ENCODE measurements around the gene HPSE2. TPM values are rescaled to one million over a fixed set of nuclear protein-coding genes. Genes with fewer than 3 reads are reported as not detected.

The HPSE2 gene
- total RNA-seq, 2 experiments from 2014 or later = 0.14 to 0.28 TPM

GRCh38 chr10:98676895-98677294 lies 558.8 kb downstream of the HPSE2 start:
- no peaks in the 10 kb centered on the region for H3K9me3 Mint-ChIP-seq
- no peak for ATAC-seq (ENCODE audit: low read depth)
- no peak overlapping the region for H3K4me3 Mint-ChIP-seq
- POLR2A ChIA-PET = no interaction called here
- no peaks in the 10 kb centered on the region for H3K4me1 Mint-ChIP-seq
- no peak overlapping the region for H3K27ac Mint-ChIP-seq
- no peak for DNase-seq
- H3K27me3 Mint-ChIP-seq = peaks cover 4% of the 10 kb centered on the region
- H3K36me3 Mint-ChIP-seq = no peaks in the 10 kb centered on the region

- Mint-ChIP-seq H3K27ac (no peak overlapping the region), H3K9me3 (no peaks in the 10 kb centered on the region), H3K27me3 (peaks cover 4% of the 10 kb centered on the region), H3K4me3 (no peak overlapping the region), H3K4me1 (no peaks in the 10 kb centered on the region), H3K36me3 (no peaks in the 10 kb centered on the region)
- POLR2A ChIA-PET = no interaction called here
- DNase-seq (no peak), ATAC-seq (ENCODE audit: low read depth) (no peak)
These were observed 559.8 kb downstream of the HPSE2 start for GRCh38 chr10:98675902-98676301.

DNA sequence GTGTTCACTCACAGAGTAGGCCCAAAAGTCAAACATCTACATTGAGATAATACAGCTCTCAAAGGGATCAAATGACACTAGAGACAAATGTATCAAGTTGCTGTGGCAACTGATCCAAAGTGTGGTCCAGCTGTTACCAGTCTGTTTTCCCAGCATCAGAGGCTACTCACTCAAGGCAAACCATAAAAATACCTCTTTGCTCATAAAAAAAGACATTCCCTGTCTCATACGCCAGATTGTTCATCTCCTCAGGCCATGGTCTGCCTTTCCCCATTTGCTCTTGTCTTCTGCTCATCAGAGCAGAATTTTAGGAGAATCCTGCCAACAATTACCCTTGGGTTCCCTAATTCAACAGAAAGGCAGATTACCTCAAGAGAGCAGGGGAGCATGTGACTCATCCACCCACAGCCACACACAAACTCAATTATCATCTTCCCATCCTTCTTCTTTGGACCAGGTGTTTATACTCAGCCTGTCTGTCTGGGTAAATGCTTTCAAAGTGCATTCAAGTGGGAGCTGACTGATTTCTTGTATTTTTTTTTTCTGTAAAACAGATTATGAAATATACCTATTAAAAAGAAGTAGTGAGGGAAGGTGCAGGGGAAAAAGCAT lies 562.4 kb downstream of the HPSE2 start:
- Mint-ChIP-seq H3K9me3 (no peaks in the 10 kb centered on the region), H3K36me3 (no peaks in the 10 kb centered on the region), H3K4me3 (no peak overlapping the region), H3K27ac (no peak overlapping the region), H3K4me1 (no peaks in the 10 kb centered on the region), H3K27me3 (peaks cover 12% of the 10 kb centered on the region)
- POLR2A ChIA-PET = no interaction called here
- DNase-seq (no peak), ATAC-seq (ENCODE audit: low read depth) (no peak)

- Mint-ChIP-seq H3K4me3 (no peak overlapping the region), H3K36me3 (no peaks in the 10 kb centered on the region), H3K27ac (no peak overlapping the region), H3K27me3 (peaks cover 16% of the 10 kb centered on the region), H3K4me1 (no peaks in the 10 kb centered on the region), H3K9me3 (no peaks in the 10 kb centered on the region)
- no peak for ATAC-seq (ENCODE audit: low read depth)
- DNase-seq = no peak
- POLR2A ChIA-PET = no interaction called here
These were observed 568.6 kb downstream of the HPSE2 start for GRCh38 chr10:98667081-98667480.

DNA sequence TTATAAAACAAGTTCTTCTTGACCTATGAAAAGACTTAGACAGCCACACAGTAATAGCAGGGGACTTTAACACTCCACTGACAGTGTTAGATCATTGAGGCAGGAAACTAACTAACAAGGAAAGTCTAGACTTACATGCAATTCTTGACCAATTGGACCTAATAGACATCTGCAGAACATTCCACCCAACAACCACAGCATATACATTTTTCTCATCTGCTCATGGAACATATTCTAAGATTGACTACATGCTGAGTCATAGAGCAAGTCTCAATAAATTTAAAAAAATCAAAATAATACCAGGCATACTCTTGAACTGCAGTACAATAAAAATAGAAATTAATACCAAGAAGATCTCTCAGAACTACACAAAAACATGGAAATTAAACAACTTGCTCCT lies 569.4 kb downstream of the HPSE2 start:
- DNase-seq (no peak), ATAC-seq (ENCODE audit: low read depth) (no peak)
- Mint-ChIP-seq H3K4me1 (no peaks in the 10 kb centered on the region), H3K27ac (no peak overlapping the region), H3K27me3 (peaks cover 16% of the 10 kb centered on the region), H3K4me3 (no peak overlapping the region), H3K36me3 (no peaks in the 10 kb centered on the region), H3K9me3 (no peaks in the 10 kb centered on the region)
- POLR2A ChIA-PET = no interaction called here

DNA sequence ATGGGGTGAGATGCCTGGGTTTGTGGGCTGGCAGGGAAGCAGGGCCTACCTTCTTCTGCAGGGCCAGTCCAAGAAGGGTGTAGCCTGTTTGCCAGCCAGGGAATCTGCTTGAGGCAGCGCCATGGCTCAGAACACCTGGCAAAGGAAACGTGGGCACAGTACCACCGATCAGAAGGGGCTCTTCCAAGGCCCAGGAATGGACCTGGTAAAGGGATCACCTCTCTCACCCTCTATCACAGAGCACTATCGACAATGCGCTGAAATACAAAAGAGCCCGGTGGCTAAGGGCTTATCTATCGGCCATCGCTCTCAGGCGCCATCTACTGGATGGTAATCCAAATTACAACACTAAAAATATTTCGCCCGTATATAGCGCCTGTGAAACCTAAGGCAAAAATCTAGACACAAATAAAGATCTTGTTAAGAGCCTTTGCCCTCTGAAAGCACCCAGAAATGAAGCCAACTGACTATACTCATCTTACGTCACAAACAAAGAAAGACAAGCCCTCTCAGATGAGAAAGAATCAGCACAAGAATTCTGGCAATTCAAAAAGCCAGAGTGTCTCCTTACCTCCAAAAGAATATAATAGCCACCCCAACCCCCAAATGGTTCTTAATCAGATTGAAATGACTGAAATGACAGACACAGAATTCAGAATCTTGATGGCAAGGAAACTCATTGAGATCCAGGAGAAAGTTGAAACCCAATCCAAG lies 571.2 kb downstream of the HPSE2 start:
- Mint-ChIP-seq H3K9me3 (no peaks in the 10 kb centered on the region), H3K27me3 (peaks cover 16% of the 10 kb centered on the region), H3K4me1 (no peaks in the 10 kb centered on the region), H3K4me3 (no peak overlapping the region), H3K36me3 (no peaks in the 10 kb centered on the region), H3K27ac (no peak overlapping the region)
- POLR2A ChIA-PET = interaction anchor here (1.1 kb wide), 1 partner anchor 197 kb away, joined by 3 read pairs; no protein-coding TSS in a partner anchor
- peak; percentile 73 for ATAC-seq (ENCODE audit: low read depth)
- peak; percentile 34 for DNase-seq

DNA sequence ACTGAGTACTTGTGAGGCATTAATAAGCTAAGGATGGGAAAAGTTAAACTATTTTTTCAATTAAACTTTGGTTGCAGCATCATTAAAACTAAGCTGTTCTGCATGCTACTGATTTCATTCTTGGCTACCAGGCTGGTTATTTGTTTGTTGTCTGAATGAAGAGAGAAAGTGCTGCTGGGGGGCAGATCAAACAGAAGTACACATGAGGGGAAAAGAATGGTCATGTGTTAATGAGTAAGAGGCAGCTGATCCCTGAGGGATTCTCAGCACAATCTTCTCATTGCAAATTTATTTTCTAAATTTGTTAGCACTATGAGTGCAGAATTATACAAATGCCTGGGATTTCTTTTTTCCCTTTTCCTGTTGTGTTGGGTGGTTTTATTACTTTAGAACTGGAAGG lies 575.7 kb downstream of the HPSE2 start:
- POLR2A ChIA-PET = no interaction called here
- Mint-ChIP-seq H3K36me3 (no peaks in the 10 kb centered on the region), H3K27ac (no peak overlapping the region), H3K4me3 (no peak overlapping the region), H3K9me3 (no peaks in the 10 kb centered on the region), H3K4me1 (no peaks in the 10 kb centered on the region), H3K27me3 (peaks cover 5% of the 10 kb centered on the region)
- ATAC-seq (ENCODE audit: low read depth) (no peak), DNase-seq (no peak)

GRCh38 chr10:98655492-98655891 lies 580.2 kb downstream of the HPSE2 start:
- POLR2A ChIA-PET = no interaction called here
- Mint-ChIP-seq H3K4me3 (no peak overlapping the region), H3K4me1 (no peaks in the 10 kb centered on the region), H3K9me3 (no peaks in the 10 kb centered on the region), H3K36me3 (no peaks in the 10 kb centered on the region), H3K27me3 (peaks cover 8% of the 10 kb centered on the region), H3K27ac (no peak overlapping the region)
- no peak for DNase-seq
- no peak for ATAC-seq (ENCODE audit: low read depth)

- Mint-ChIP-seq H3K27ac (no peak overlapping the region), H3K27me3 (peaks cover 12% of the 10 kb centered on the region), H3K4me1 (no peaks in the 10 kb centered on the region), H3K36me3 (no peaks in the 10 kb centered on the region), H3K4me3 (no peak overlapping the region), H3K9me3 (no peaks in the 10 kb centered on the region)
- no peak for DNase-seq
- POLR2A ChIA-PET = no interaction called here
- ATAC-seq (ENCODE audit: low read depth) = no peak
These were observed 586.5 kb downstream of the HPSE2 start for GRCh38 chr10:98649170-98649569.

DNA sequence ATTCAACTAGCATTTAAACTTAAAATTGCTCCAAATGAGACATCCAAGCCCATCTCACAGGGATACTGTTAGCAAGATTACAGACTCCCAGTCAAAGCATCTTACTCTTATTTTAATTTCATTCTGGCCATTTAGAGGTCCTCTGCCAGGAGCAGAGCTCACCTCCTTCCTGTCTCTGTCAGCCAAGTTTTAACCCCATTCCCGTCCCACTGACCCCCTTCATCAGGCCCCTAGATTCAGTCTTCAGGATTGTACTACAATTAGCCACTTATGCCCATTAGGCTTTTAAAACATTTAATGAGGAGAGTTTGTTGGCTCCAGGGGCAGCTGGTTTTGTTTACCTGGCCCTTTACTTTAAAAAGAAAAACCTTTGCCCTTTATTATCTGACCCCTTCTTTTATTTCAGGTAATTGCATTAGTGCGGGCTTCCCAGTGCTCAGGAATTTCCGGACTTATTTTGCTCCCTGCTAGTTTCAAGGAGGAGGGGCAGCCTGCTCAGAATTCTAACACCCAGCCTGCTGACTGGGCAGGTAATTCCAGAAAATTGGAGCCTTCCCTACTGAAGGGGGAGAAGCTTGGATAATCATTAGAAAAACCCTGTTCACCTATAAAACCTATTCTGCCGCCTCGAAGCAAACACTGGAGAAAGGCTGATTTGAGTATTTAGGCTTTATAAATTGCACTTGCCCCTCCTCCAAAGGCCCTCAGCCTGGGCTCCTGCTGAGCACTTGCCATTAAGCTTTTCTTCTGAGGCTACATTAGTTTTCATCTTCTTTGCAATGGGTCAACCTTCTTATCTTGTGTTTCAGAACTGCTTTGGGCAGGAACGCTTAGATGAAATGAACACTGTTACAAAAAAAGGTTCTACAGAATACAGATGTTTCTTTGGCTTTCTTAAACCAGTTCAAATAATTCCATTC lies 588.4 kb downstream of the HPSE2 start:
- DNase-seq (no peak), ATAC-seq (ENCODE audit: low read depth) (no peak)
- no peak overlapping the region for H3K4me3 Mint-ChIP-seq
- POLR2A ChIA-PET = no interaction called here
- H3K27ac Mint-ChIP-seq = no peak overlapping the region
- no peaks in the 10 kb centered on the region for H3K4me1 Mint-ChIP-seq
- H3K9me3 Mint-ChIP-seq = no peaks in the 10 kb centered on the region
- peaks cover 13% of the 10 kb centered on the region for H3K27me3 Mint-ChIP-seq
- no peaks in the 10 kb centered on the region for H3K36me3 Mint-ChIP-seq

DNA sequence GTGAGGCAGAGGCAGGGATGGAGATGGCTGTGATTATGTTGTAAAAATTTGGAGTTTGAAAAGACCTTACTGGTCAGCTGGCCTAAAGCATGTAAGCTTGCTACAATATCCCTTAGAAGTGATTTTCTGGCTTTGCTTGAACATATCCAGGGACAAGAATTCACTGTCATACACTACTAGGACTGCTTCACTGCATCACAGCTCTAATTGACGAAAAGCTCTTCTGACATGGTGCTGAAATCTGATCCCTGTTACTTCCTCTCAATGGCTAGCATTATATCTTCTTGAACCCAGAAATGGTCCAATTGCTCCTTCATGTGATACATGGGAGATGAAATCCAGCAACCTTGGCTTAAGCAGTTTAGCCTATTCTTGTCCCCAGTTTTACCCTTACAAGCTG lies 591.2 kb downstream of the HPSE2 start:
- Mint-ChIP-seq H3K9me3 (no peaks in the 10 kb centered on the region), H3K4me3 (no peak overlapping the region), H3K4me1 (no peaks in the 10 kb centered on the region), H3K27ac (no peak overlapping the region), H3K27me3 (peaks cover 12% of the 10 kb centered on the region), H3K36me3 (no peaks in the 10 kb centered on the region)
- ATAC-seq (ENCODE audit: low read depth) (no peak), DNase-seq (no peak)
- POLR2A ChIA-PET = no interaction called here

GRCh38 chr10:98642281-98642680 lies 593.4 kb downstream of the HPSE2 start:
- DNase-seq (no peak), ATAC-seq (ENCODE audit: low read depth) (no peak)
- POLR2A ChIA-PET = no interaction called here
- no peaks in the 10 kb centered on the region for H3K36me3 Mint-ChIP-seq
- H3K4me3 Mint-ChIP-seq = no peak overlapping the region
- no peaks in the 10 kb centered on the region for H3K4me1 Mint-ChIP-seq
- peaks cover 8% of the 10 kb centered on the region for H3K27me3 Mint-ChIP-seq
- no peak overlapping the region for H3K27ac Mint-ChIP-seq
- no peaks in the 10 kb centered on the region for H3K9me3 Mint-ChIP-seq

DNA sequence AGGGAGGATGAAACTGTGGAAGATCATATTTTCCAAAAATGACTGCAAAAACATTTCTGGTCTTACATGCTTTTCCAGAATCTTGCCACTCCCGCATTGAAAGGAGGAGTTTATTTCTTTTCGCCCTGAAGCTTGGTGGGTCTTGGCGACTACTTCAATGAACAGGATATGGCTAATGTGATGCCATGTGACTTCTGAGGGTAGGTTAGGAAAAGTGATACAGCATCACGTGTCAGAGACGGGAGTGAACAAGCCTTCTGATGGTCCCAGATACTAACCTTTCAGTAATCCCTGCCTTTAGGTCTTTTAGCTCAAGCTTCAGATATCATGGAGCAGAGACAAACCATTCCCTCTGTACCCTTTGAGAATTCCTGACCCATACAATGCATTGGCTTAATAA lies 596.7 kb downstream of the HPSE2 start:
- Mint-ChIP-seq H3K27me3 (peaks cover 3% of the 10 kb centered on the region), H3K4me1 (no peaks in the 10 kb centered on the region), H3K27ac (no peak overlapping the region), H3K9me3 (no peaks in the 10 kb centered on the region), H3K36me3 (no peaks in the 10 kb centered on the region), H3K4me3 (no peak overlapping the region)
- POLR2A ChIA-PET = no interaction called here
- no peak for ATAC-seq (ENCODE audit: low read depth)
- DNase-seq = no peak

DNA sequence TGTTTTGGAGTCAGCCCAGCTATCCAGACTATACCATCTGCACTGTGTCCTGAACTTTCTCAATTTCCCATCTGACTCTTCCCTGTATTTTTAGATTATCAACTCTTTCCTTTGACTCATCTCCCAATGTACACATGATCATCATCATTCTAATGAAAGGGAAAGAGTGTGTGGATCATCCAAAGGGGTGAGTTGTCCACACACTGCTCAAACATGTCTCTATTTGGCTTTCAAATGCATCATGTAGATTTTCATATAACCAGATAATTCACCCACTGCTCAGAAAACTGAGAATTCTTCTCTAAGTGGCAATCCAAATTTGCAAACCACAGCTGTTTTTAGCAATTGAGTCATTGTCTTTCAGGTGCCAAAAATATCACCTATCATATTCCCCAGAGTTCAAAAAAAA lies 598.7 kb downstream of the HPSE2 start:
- POLR2A ChIA-PET = no interaction called here

More for the DNA sequence above, 598.7 kb downstream of the HPSE2 start:
- no peak overlapping the region for H3K4me3 Mint-ChIP-seq
- no peaks in the 10 kb centered on the region for H3K36me3 Mint-ChIP-seq
- H3K9me3 Mint-ChIP-seq = no peaks in the 10 kb centered on the region
- no peaks in the 10 kb centered on the region for H3K27me3 Mint-ChIP-seq
- ATAC-seq (ENCODE audit: low read depth) = no peak
- no peaks in the 10 kb centered on the region for H3K4me1 Mint-ChIP-seq
- no peak for DNase-seq
- H3K27ac Mint-ChIP-seq = no peak overlapping the region

Measured in activated naive CD8-positive, alpha-beta T cell treated with anti-CD3 and anti-CD28 coated beads, Interleukin-2, amount 10 ng/mL, durations not matched to agents 7 days and 5 days (primary cell).